SKM-1 treated with dmso at 0.1 percent for 144 hours (cell line): ENCODE measurements around the gene ZNF385B.

Experiments used
- DNase-seq: peaks from one replicate; lab custom pipeline; 2025; ENCODE audit not compliant: unreplicated experiment; lab: John Stamatoyannopoulos, UW

Gene ZNF385B

DNA sequence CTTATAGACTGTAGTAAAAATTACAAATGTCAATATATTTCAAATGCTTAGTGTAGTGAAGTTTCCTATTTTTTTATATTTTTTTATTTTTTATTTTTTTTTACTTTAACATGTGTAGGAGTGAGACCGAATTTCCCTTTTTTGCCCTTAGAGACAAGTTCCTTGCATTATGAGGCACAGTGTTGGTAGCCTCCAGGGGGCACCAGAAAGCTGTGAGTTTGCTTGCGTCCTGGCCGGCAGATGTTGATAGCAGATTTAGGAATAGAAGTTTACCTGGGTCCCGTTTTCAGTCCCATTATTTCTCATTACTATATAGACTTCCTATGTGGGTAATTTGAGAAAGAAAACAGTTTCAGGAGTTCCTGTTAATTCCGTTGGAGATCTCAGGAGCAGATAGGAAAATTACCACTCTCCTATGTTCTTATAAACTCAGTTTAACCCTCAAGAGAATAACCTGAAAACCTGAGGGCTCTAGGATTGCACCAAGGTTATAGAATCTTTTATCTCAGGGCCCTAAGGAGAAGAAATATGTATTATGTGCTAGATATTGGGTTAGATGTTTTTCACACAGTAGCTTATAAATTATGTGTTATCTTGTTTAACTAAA lies 439.3 kb downstream of the ZNF385B start:
- DNase-seq, result peak; percentile 59

DNA sequence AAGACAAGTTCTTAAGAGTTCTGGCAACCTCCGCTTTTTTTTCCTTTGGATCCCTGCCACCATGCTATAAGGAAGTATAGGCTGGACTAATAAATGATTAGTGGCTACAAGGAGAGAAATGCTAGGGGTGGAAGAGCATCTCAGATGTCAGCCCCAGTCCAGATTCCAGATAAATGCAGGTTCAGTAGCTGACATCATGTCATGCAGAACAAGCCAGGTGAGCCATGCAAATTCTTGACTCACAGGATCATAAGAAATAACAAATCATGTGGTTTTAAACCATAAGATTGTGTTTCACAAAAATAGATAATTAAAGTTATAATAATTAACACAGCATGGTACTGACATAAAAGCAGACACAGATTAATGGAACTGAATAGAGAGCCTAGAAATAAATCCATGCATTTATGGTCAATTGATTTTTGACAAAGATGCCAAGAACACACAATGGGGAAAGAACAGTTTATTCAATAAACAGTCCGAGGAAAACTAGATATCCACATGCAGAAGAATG lies 443.9 kb downstream of the ZNF385B start:
- no peak for DNase-seq

DNA sequence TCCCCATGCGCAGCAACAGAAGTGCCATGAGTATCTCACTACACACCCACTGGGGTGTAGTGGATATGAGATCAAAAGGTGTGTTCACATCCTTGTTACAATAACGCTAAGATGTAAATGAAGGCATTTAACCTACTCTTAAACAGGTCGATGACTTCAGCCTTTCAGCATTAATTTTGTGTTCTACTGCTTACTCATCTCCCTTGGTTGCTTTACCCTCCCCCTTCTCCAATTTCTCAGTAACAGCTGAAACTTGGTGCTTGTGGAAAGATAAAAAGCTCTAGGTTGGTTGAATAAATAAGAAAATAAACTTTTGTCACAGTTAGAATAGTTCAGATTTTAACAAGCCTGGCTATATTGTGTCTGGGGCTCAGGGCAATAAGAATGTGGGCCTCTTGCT lies 449.3 kb downstream of the ZNF385B start:
- no peak for DNase-seq

DNA sequence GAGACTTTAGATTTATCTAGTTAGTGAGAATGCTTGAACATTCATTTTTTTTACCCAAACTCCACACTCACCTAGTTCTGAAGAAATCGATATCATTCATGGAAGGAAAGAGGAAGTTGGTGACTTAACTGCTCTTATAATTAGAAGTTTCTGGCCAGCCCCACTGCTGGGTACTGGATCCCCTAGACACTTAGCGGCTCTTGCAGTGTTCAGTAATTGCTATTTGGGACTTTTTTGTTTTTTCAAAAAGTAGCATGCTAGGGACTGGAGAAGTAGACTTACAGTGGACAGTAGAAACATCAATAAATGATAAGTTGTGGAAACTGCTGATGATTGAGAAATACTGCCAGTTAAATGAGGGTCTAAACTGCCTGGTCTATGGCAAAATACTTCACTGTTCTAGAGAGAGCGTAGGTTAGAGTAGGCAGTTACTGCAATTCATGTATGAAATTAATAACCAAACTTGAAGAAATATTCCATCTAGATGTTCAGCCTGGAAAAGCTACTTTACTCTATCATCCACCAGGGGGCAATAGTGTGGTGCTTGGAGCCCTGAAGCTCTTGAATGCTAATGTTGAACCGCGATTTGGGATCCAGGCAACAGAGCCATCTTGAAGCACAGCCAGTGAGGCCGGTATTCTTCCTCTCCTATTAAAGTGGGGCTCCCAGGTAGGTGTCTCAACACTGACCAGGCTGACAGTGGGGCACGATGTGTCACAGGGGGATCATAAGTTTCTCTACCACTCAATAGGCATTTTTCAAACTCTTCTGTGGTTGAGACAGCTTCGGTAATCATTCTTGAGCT lies 450.7 kb downstream of the ZNF385B start:
- DNase-seq, result peak; percentile 84

DNA sequence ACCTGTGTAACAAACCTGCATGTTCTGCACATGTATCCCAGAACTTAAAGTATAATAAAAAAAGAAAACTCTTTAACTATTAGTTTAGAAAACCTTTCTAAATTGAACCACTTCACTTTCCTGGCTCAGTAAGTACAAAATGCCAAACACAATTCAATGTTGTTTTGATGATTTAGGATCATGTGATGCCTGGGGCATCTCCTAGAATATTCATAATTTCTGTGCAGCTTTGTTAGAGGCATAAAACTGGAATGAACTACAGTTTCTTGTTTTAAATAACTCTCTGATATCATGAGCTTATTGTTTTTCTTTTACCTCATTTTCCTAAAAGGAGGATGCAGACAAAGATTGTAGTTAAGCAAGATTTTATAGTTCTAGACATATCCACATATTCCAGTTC lies 457.8 kb downstream of the ZNF385B start:
- no peak for DNase-seq

DNA sequence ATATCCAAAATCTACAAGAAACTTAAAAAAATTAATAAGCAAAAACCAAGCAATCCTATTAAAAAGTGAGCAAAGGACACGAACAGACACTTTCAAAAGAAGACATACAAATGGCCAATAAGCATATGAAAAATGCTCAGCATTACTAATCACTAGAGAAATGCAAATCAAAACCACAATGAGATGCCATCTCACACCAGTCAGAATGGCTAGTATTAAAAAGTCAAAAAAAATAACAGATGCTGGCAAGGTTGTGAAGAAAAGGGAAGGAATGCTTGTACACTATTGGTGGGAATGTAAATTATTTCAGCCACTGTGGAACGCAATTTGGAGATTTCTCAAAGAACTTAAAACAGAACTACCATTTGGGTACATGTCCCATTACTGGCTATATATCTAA lies 467.9 kb downstream of the ZNF385B start:
- no peak for DNase-seq
